ENCODE measurements around the gene IGF2R. TPM values are rescaled to one million over a fixed set of nuclear protein-coding genes. Genes with fewer than 3 reads are reported as not detected.

IGF2R gene
- total and polyA plus RNA-seq, 2 of the 13 experiments (the other 11 are each of a cell fraction or from before 2014, with no cell fraction given), result 38.3 to 70.0 TPM

GRCh38 chr6:160043784-160044183, 74.9 kb downstream of the IGF2R start:
- intact Hi-C loops (cut with micrococcal nuclease; ENCODE audit: unreplicated experiment) (loop anchor here (5.0 kb wide), 2 partner anchors 61 to 181 kb away; no protein-coding TSS in a partner anchor), in situ Hi-C loops (cut with HindIII; ENCODE audit: extremely low pct_ligation_motif_present, low pct_unique_long_range_greater_than_20kb) (loop anchor here (5.0 kb wide), 1 partner anchor 71 kb away; no protein-coding TSS in a partner anchor)
- Histone ChIP-seq H3K4me2 (ENCODE audit: low read depth, low read length) (peak overlapping the region; percentile 56; the same call in 1 of the 2 replicates), H3K27me3 (ENCODE audit: control insufficient read depth in 1 of 2, insufficient read depth in 2 of 2, low read length in 2 of 2) (no peaks in the 10 kb centered on the region), H3K27ac (ENCODE audit: extremely low read length, insufficient read depth, low read length) (peak overlapping the region; percentile 68), H2AFZ (ENCODE audit: low read length) (no peak overlapping the region), H3K9me3 (ENCODE audit: low read length) (no peaks in the 10 kb centered on the region), H4K20me1 (ENCODE audit: insufficient read depth, low read length) (peaks cover 3% of the 10 kb centered on the region; the same call in 1 of the 2 replicates), H3K4me3 (replicated peaks in 1 of 3; ENCODE audit: insufficient read depth in 1 of 3, low read depth in 2 of 3, low read length in 3 of 3) (no peak overlapping the region), H3K79me2 (ENCODE audit: insufficient read depth, low read length) (no peaks in the 10 kb centered on the region), H3K9ac (ENCODE audit: insufficient read depth, low read depth, low read length) (no peak overlapping the region), H3K36me3 (replicated peaks in 1 of 2; ENCODE audit: control insufficient read depth in 1 of 2, insufficient read depth in 2 of 2, low read length in 2 of 2) (peaks cover 33 to 86% of the 10 kb centered on the region in 2 experiments), H3K4me1 (ENCODE audit: insufficient read depth, low read length) (peaks cover 34% of the 10 kb centered on the region)
- FAIRE-seq (peak; percentile 50), ATAC-seq (no peak), DNase-seq (ENCODE audit: low spot score) (no peak)
- CTCF ChIA-PET (ENCODE audit: low intra/inter-chr PET ratio, low total read pairs), result no interaction called here
- TF ChIP-seq SCMH1 (CRISPR knock-in tag; IDR thresholded peaks at IDR 0.05; ENCODE audit: borderline replicate concordance), result no peak
- TF ChIP-seq RBM22 (optimal IDR thresholded peaks at IDR 0.05; ENCODE audit: low read length), result peak; percentile 46
- no TSS peak for BruUV-seq (replicated peaks)
- POLR2A ChIA-PET, result no interaction called here
- 93% methylated on average over 4 of the region's 4 CpGs for WGBS (ENCODE audit: low lambda C conversion rate)

GRCh38 chr6:160044687-160045086, 75.8 kb downstream of the IGF2R start:
- no peak for FAIRE-seq
- H3K36me3 ChIP-seq (replicated peaks in 1 of 2; ENCODE audit: control insufficient read depth in 1 of 2, insufficient read depth in 2 of 2, low read length in 2 of 2), result peaks cover 38 to 92% of the 10 kb centered on the region in 2 experiments
- in situ Hi-C loops (cut with HindIII; ENCODE audit: extremely low pct_ligation_motif_present, low pct_unique_long_range_greater_than_20kb), result loop anchor here (5.0 kb wide), 1 partner anchor 72 kb away; no protein-coding TSS in a partner anchor

More at GRCh38 chr6:160044687-160045086, 75.8 kb downstream of the IGF2R start:
- Histone ChIP-seq H3K79me2 (ENCODE audit: insufficient read depth, low read length) (no peaks in the 10 kb centered on the region), H4K20me1 (ENCODE audit: insufficient read depth, low read length) (peaks cover 3% of the 10 kb centered on the region; the same call in 1 of the 2 replicates), H3K9me3 (ENCODE audit: low read length) (no peaks in the 10 kb centered on the region), H3K4me1 (ENCODE audit: insufficient read depth, low read length) (peaks cover 34% of the 10 kb centered on the region), H2AFZ (ENCODE audit: low read length) (no peak overlapping the region), H3K4me3 (replicated peaks in 1 of 3; ENCODE audit: insufficient read depth in 1 of 3, low read depth in 2 of 3, low read length in 3 of 3) (no peak overlapping the region), H3K9ac (ENCODE audit: insufficient read depth, low read depth, low read length) (no peak overlapping the region), H3K4me2 (ENCODE audit: low read depth, low read length) (no peak overlapping the region), H3K27me3 (ENCODE audit: control insufficient read depth in 1 of 2, insufficient read depth in 2 of 2, low read length in 2 of 2) (no peaks in the 10 kb centered on the region), H3K27ac (ENCODE audit: extremely low read length, insufficient read depth, low read length) (no peak overlapping the region)
- ChIA-PET POLR2A (no interaction called here), CTCF (ENCODE audit: low intra/inter-chr PET ratio, low total read pairs) (no interaction called here)
- DNase-seq (ENCODE audit: low spot score) (no peak), ATAC-seq (no peak)
- BruUV-seq (replicated peaks), result no TSS peak
- intact Hi-C loops (cut with micrococcal nuclease; ENCODE audit: unreplicated experiment), result loop anchor here (5.0 kb wide), 2 partner anchors 62 to 182 kb away; no protein-coding TSS in a partner anchor
- TF ChIP-seq THAP11 (CRISPR knock-in tag; IDR thresholded peaks at IDR 0.05) (no peak), GLMP (CRISPR knock-in tag; IDR thresholded peaks at IDR 0.05; ENCODE audit: borderline replicate concordance) (no peak), MXD1 (CRISPR knock-in tag; IDR thresholded peaks at IDR 0.05) (no peak), ISL2 (CRISPR knock-in tag; IDR thresholded peaks at IDR 0.05) (no peak), RAD51 (IDR thresholded peaks at IDR 0.05; ENCODE audit: borderline replicate concordance) (no peak), ZNF468 (CRISPR knock-in tag; IDR thresholded peaks at IDR 0.05) (no peak), ZNF788 (CRISPR knock-in tag; IDR thresholded peaks at IDR 0.05; ENCODE audit: borderline replicate concordance) (no peak), FOXO4 (CRISPR knock-in tag; conservative IDR thresholded peaks at IDR 0.05) (no peak), KAT7 (CRISPR knock-in tag; IDR thresholded peaks at IDR 0.05; ENCODE audit: borderline replicate concordance) (no peak)
- 97% methylated on average over 5 of the region's 5 CpGs for WGBS (ENCODE audit: low lambda C conversion rate)

Data from HepG2 (cell line).